MG63 (cell line): ENCODE data around the gene SRGAP1. TPM values are rescaled to one million over a fixed set of nuclear protein-coding genes. Genes with fewer than 3 reads are reported as not detected.
"Not testable (repeated sequence)": the region's sequence is repeated elsewhere in the genome, so short reads cannot be mapped to it uniquely, and the experiment has no call there.

Source experiments
- DNase-seq: peaks from one replicate; pipeline ENCODE4 v3.0.0-alpha.2; 2020
- H3K27me3 ChIP-seq: fragments of 250-450 bp; sonication (Bioruptor Pico); 2 replicates; pipeline ENCODE4 v1.5.1; 2020; ENCODE audit warnings: mild to moderate bottlenecking, moderate library complexity
- H3K36me3 ChIP-seq: fragments of 250-450 bp; sonication (Bioruptor Pico); 2 replicates; pipeline ENCODE4 v1.5.1; 2020; ENCODE audit warnings: mild to moderate bottlenecking, moderate library complexity
- H3K4me3 ChIP-seq: fragments of 250-450 bp; sonication (Bioruptor Pico); 2 replicates; pipeline ENCODE4 v1.5.1; 2020; ENCODE audit warnings: mild to moderate bottlenecking, moderate library complexity
- H3K9me3 ChIP-seq: fragments of 250-450 bp; sonication (Bioruptor Pico); 2 replicates; pipeline ENCODE4 v1.5.1; 2020; ENCODE audit warnings: mild to moderate bottlenecking, moderate library complexity
- total RNA-seq: library from RNA; depleted of rRNA; stranded (reverse); fragments of >200 nt; shearing (Covaris generic); gene quantifications from 2 replicates; pipeline ENCODE4 v1.2.3, GENCODE V29; 2014; ENCODE audit warnings: low replicate concordance

SRGAP1 gene
- total RNA-seq, 1 experiment from 2014 or later: 0.99 TPM

DNA sequence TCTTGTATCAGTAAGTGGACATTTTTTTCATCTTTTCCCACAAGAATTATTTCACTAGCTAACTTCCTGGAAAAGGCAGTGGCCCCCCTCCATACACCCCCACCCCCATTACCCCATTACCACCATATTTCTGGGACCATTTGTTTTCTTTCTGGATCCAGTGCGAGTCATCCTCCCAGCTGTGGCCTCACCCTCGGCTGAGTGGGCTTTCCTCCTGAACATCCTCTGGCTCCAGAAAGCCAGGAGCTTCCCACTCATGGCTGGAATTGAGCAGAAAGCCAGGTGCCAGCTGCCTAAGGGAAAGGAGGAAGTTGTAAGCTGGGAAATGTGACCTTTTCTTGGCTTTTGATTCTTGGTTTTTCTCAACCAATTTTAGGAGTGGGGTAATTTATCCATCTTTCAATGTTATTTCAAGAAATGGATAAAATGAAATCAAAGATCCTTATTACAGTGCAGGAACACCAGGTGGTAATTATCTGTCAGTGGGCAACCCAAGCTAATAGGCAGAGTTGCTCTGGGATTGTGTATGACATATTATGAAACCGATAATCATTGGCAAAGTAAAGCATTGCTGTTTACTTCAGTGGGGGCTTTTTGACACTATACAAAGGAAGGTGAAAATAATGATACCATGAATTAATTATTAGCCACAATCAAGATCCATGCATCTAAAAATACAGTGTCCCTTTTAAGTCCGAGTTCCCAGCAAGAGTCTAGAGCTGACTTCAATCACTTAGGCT lies 253.0 kb downstream of the SRGAP1 start:
- peak; percentile 68 for DNase-seq
- H3K27me3 ChIP-seq: no peaks in the 10 kb centered on the region
- no peaks in the 10 kb centered on the region for H3K9me3 ChIP-seq
- no peak overlapping the region for H3K4me3 ChIP-seq
- H3K36me3 ChIP-seq: peaks cover 10% of the 10 kb centered on the region

DNA sequence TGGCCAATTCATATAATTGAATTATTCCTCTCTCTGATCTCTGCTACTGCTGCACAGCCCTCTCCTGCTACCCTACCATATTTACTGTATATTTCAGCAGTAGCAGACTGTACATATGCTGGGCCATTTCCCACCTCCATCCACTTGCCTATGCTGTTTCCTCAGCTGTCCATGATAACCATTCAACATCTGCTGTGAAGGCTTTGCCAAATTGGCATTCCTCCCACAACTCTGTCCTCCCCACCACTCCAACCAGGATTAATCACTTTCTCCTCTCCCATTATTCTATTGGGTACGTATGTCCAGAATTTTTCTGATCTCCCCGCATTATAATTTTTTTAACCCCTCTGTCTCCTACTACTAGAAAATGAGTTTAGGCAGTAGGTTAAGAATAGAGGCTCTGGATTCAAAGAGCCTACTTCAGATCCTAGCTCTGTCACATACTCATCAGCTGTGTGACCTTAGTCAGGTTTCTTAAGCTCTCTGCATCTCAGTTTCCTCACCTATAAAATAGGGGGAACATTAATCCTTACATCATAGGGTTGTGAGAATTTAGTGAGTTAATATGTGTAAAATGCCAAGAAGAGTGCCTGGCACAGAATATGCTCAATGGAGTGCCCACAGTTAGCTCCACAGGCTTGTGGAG lies 254.3 kb downstream of the SRGAP1 start:
- H3K36me3 ChIP-seq: peaks cover 10% of the 10 kb centered on the region; the same call in 1 of the 2 replicates
- no peaks in the 10 kb centered on the region for H3K27me3 ChIP-seq
- DNase-seq: peak; percentile 76
- H3K9me3 ChIP-seq: no peaks in the 10 kb centered on the region
- no peak overlapping the region for H3K4me3 ChIP-seq

DNA sequence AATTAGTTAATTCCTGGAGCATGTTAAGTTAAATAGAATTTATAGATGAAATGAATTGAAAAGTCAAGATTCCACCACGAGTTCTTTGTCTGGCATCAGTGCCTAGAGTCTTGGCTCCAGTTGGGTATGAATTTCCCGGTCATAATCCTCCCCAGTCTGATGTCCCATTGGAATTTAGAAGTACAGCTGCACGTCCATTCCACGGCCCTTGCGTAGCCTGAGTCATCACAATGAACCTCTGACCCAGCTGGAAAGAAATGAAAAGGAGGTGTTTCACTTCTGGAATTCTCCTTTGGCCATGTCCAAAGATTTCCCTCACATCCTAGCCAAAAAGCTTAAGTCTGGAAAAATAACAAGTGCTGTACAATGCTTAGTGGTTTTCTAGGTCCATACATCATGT lies 254.9 kb downstream of the SRGAP1 start:
- H3K4me3 ChIP-seq: no peak overlapping the region
- H3K36me3 ChIP-seq: peaks cover 10% of the 10 kb centered on the region; the same call in 1 of the 2 replicates
- no peaks in the 10 kb centered on the region for H3K9me3 ChIP-seq
- no peaks in the 10 kb centered on the region for H3K27me3 ChIP-seq
- DNase-seq: peak; percentile 92

DNA sequence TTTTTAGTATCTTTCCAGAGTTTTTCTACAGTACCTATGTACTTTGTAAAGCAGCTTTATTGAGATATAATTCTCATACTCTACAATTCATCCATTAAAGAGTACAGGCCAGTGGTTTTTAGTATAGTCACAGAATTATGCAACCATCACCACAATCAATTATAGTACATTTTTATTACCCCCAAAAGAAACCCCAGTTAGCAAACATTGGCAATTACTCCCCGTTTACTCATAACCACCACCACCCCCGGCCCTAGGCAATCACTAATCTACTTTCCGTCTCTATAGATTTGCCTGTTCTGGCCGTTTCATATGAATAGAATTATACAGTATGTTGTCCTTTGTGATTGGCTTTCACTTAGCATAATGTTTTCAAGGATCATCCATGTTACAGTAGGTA lies 257.8 kb downstream of the SRGAP1 start:
- Histone ChIP-seq H3K9me3 (no peaks in the 10 kb centered on the region), H3K4me3 (no peak overlapping the region)
- DNase-seq: no peak

DNA sequence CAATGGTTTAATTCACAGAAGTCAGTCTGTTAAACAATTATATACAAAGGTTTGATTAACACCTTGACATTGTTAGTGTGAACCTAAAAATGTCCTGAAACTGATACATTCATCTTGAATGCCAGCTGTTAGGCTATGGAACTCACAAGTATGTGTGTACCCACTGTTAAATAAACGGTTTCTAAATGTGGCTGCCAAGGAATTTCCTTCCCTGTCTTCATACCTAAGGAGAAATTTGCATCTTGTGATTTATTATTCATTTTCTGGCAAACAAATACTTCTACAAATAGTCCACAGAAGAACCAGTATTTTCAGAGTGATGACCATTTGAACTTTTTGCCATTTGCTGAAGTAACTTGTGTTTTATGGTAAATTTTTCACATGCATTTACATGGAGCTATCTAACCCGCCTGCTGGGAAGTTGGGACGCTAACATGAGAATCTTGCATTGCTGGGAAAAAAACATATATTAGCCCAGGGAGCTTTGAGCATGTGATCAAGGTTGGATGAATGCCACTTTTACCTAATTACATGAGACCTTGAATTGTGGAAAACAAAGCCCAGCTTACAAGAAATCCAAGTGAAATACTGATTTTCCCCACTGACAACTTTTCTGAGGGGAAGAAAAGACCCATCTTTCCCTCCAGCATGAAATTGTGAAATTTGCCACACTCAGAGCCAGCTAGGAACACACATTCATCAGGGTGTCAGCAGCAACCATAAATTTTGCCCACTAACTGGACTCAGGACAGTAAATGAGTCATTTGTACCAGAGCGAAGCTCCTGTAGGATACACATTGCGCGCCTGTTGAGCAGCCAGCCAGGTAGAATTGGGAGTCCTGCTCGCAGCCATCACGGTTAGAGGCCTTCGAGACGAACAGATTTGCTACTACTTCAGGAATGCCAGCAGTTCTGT lies 259.6 kb downstream of the SRGAP1 start:
- Histone ChIP-seq H3K36me3 (peaks cover 15% of the 10 kb centered on the region; the same call in 1 of the 2 replicates), H3K4me3 (no peak overlapping the region), H3K27me3 (no peaks in the 10 kb centered on the region), H3K9me3 (no peaks in the 10 kb centered on the region)
- no peak for DNase-seq

More for the DNA sequence above, 257.8 kb downstream of the SRGAP1 start:
- no peaks in the 10 kb centered on the region for H3K27me3 ChIP-seq
- peaks cover 14% of the 10 kb centered on the region; the same call in 1 of the 2 replicates for H3K36me3 ChIP-seq

DNA sequence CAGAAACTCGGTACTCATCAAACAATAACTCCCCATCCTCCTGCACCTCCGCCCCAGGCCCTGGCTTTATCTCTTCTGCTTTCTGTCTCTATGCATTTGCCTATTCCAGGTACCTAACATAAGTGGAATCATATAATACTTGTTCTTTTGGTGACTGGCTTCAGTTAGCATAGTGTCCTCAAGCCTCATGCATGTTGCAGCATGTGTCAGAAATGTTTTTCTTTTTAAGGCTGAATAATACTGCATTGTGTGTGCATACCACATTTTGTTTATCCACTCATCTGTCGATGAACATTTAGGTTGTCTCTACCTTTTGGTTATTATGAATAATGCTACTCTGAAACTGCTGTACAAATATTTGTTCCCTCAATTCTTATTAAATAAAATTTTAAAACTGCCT lies 260.5 kb downstream of the SRGAP1 start:
- no peak for DNase-seq
- no peak overlapping the region for H3K4me3 ChIP-seq
- H3K9me3 ChIP-seq: no peaks in the 10 kb centered on the region
- H3K36me3 ChIP-seq: peaks cover 15% of the 10 kb centered on the region
- H3K27me3 ChIP-seq: no peaks in the 10 kb centered on the region

GRCh38 chr12:64107776-64108175 lies 263.3 kb downstream of the SRGAP1 start:
- no peak for DNase-seq
- H3K36me3 ChIP-seq: peaks cover 35% of the 10 kb centered on the region
- no peak overlapping the region for H3K4me3 ChIP-seq
- no peaks in the 10 kb centered on the region for H3K27me3 ChIP-seq
- no peaks in the 10 kb centered on the region for H3K9me3 ChIP-seq

DNA sequence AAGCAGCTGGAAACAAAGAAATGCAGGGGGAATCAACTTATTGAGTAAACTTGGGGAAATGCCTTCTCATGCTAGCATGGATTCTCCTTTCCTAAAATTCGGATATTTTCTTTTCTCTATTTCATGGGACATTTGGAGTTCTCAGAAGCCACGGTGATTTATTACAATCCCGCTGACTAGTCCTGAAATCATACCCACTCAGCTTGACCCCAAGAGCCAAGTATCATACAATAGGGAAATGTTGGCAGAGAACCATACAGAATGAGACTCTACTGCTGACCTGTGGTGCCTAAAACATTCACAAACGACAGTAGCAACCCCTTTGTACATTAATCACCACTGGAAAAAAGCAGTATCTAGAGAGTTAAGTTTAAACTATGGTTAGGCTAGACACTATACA lies 265.2 kb downstream of the SRGAP1 start:
- peaks cover 43% of the 10 kb centered on the region for H3K36me3 ChIP-seq
- H3K4me3 ChIP-seq: no peak overlapping the region
- no peaks in the 10 kb centered on the region for H3K27me3 ChIP-seq
- no peaks in the 10 kb centered on the region for H3K9me3 ChIP-seq
- DNase-seq: no peak

DNA sequence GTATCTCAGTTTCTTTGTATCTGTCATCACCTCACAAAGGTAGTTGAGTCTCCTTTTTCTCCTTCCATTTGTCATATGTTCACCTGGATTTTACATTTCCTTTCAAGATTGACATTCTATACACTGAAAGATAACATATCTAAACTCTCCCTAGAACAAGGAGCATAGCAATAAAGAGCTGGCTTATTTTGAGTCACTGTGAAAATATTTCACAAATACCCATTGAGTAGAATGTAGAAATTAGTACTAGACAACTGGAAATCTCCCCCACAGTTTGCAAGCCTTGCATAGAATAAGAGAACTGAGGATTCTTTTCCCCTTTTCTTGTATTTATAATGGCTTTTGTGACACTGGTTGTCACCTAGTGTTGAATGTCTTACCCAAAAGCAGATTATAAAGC lies 266.4 kb downstream of the SRGAP1 start:
- H3K27me3 ChIP-seq: no peaks in the 10 kb centered on the region
- peaks cover 47% of the 10 kb centered on the region for H3K36me3 ChIP-seq
- H3K4me3 ChIP-seq: no peak overlapping the region
- no peaks in the 10 kb centered on the region for H3K9me3 ChIP-seq
- DNase-seq: no peak

DNA sequence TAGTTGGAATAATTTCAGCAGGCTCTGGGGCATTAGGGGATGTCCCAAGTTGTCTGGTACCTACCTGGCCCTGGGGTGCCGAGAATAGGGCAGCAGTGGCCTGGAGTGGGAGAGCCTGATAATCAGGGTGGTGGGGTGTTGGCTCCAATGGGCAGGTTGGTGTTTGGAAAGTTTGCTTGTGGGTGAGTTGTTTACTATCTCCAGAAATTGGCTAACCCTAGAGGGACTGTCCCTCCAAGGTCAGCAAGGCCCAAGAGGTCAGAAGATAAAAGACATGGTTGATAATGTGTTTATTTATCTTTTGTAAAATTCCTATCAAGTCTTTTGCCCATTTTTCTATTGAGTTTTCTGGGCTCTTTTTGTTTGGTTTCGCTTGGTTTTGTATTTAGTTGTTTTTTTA lies 272.5 kb downstream of the SRGAP1 start:
- DNase-seq: no peak
- Histone ChIP-seq H3K9me3 (no peaks in the 10 kb centered on the region), H3K36me3 (peaks cover 27% of the 10 kb centered on the region), H3K4me3 (no peak overlapping the region), H3K27me3 (no peaks in the 10 kb centered on the region)

DNA sequence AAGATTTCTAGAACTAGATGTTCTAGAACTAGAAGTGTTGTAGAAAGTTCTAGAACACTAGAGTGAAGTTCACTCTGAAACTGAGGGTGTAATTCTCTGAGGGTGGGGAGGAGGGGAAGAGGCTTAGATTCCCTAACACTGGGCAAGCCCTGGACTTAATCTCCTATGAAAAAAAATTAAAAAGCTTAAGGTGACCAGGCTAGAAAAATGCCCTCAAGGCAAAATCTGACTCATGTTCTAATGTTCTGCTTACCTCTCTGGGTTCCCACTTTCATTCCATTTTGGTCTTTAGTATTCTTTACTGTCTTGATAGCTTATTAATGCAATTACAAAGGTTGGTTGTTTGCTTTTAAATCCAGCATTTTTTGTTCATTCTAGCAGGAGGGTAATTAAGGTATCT lies 276.1 kb downstream of the SRGAP1 start:
- no peak for DNase-seq
- peaks cover 14% of the 10 kb centered on the region for H3K36me3 ChIP-seq

GRCh38 chr12:64121086-64121485 lies 276.6 kb downstream of the SRGAP1 start:
- H3K9me3 ChIP-seq, H3K4me3 ChIP-seq, DNase-seq, H3K27me3 ChIP-seq: not testable (repeated sequence)
- peaks cover 15% of the 10 kb centered on the region for H3K36me3 ChIP-seq

More for the DNA sequence above, 276.1 kb downstream of the SRGAP1 start:
- no peaks in the 10 kb centered on the region for H3K9me3 ChIP-seq
- H3K27me3 ChIP-seq: no peaks in the 10 kb centered on the region
- H3K4me3 ChIP-seq: no peak overlapping the region

DNA sequence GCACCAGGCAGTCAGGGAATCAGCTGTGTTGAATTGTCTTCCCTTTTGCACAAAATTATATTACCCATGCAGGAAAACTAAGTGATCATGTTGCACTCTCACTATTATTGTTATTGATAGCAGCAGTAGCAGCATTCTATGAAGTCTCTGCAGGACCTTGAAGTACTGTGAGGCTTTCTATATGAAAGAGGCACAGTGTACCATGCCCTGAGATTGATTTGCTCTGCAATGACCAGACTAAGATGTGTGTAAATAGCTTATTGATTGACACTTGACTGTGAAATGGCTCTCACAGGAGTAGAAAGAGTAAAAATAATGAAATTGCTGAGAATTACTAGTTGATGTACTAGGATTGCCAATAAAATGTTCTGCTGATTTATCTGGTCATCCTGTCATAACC lies 277.7 kb downstream of the SRGAP1 start:
- peaks cover 15% of the 10 kb centered on the region for H3K36me3 ChIP-seq
- no peaks in the 10 kb centered on the region for H3K27me3 ChIP-seq
- H3K9me3 ChIP-seq: no peaks in the 10 kb centered on the region
- H3K4me3 ChIP-seq: no peak overlapping the region
- DNase-seq: no peak

DNA sequence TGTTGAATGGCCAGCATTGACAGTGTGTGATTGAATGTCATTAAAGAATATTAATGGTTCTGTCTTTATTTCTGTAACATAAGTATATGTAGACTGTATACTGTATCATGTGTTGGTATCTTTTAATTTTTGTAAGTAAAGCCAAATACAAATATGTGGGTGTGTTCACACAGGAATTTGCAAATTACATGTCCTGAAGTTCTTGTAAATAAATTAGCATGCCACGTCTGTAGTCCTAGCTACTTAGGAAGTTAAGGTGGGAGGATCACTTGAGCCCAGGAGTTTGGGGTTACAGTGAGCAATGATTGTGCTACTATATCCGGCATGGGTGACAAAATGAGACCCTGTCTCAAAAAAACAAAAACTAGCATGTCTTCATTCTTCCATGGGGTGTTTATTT lies 278.5 kb downstream of the SRGAP1 start:
- peaks cover 23% of the 10 kb centered on the region for H3K36me3 ChIP-seq
- H3K4me3 ChIP-seq: no peak overlapping the region
- no peaks in the 10 kb centered on the region for H3K9me3 ChIP-seq
- H3K27me3 ChIP-seq: no peaks in the 10 kb centered on the region
- no peak for DNase-seq

- DNase-seq: no peak
- Histone ChIP-seq H3K27me3 (no peaks in the 10 kb centered on the region), H3K36me3 (peaks cover 27% of the 10 kb centered on the region), H3K4me3 (no peak overlapping the region), H3K9me3 (no peaks in the 10 kb centered on the region)
Measured at GRCh38 chr12:64123448-64123847, 278.9 kb downstream of the SRGAP1 start.

DNA sequence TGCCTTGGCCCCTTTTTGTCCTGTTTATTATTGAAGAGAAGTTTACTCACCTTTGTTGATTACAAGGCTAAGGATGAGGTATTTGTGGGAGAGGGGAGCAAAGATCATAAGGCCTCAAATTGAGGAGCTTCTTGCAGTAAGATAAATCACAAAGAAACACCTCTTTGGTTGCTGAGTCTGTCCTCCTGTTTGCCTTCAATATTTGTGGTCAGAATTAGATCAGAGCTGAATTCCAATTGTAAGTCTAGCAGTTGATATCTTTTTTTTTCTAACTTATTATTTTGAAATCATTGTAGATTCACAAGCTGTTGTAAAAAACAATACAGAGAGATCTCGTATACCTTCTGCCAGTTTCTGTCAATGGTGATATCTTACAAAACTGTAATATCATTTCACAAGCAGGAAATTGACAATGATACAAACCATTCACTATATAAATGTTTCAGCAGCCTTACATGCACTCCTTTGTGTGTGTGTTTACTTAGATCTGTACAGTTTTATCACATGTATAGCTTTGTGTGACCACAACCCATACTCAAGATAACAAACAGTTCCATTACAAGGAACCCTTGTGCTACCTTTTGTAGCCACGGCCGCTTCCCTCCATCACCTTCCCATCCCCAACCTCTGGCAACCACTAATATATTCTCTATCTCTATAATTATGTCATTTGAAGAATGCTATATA lies 280.2 kb downstream of the SRGAP1 start:
- no peak for DNase-seq
- Histone ChIP-seq H3K9me3 (no peaks in the 10 kb centered on the region), H3K4me3 (no peak overlapping the region), H3K36me3 (peaks cover 37% of the 10 kb centered on the region), H3K27me3 (no peaks in the 10 kb centered on the region)
